ENCODE data around the gene UMPS. TPM values are rescaled to one million over a fixed set of nuclear protein-coding genes. Genes with fewer than 3 reads are reported as not detected.

UMPS gene
- total RNA-seq (2011; cell fraction: chromatin; rRNA removed; ENCODE audit: low replicate concordance), result 32.8 and 65.1 TPM in 2 replicates
- 14.6 and 33.5 TPM in 2 replicates for total RNA-seq (2011; cell fraction: nucleolus; rRNA removed)
- 27.1 and 37.3 TPM in 2 replicates for total RNA-seq (2011; cell fraction: nucleoplasm; rRNA removed)
- total RNA-seq (2014; rRNA removed) (45.9 and 52.4 TPM in 2 replicates), total RNA-seq (2014; rRNA removed; fragmentation: Illumina TruSeq; extraction: Trizol) (33.8 and 34.9 TPM in 2 replicates), total RNA-seq (2015; rRNA removed; fragmentation: Illumina TruSeq; extraction: Trizol) (27.6 and 28.9 TPM in 2 replicates), total RNA-seq (2021) (39.2 and 47.3 TPM in 2 replicates), polyA plus RNA-seq (2011; rRNA removed) (31.2 and 52.6 TPM in 2 replicates), polyA plus RNA-seq (2014; fragmentation: Illumina TruSeq; extraction: Trizol) (24.6 and 29.6 TPM in 2 replicates), polyA plus RNA-seq (2014; fragmentation: Nextera tagmentation; extraction: Ambion mirVana) (10 to 100 TPM; 55.9 to 91.0 TPM), polyA plus RNA-seq (2014; rRNA removed) (33.6 and 35.7 TPM in 2 replicates), polyA minus RNA-seq (2011; rRNA and poly(A)+ RNA removed) (52.8 and 57.4 TPM in 2 replicates), Bru-seq, nascent RNA (percentile 85 among the genes with signal in this experiment), BruChase-seq, experiment 1, labeled RNA remaining after a 2-hour chase (percentile 81 among the genes with signal in this experiment), BruChase-seq, experiment 2, labeled RNA remaining after a 6-hour chase (percentile 76 among the genes with signal in this experiment)
- 19.2 and 25.2 TPM in 2 replicates for polyA plus RNA-seq (2011; cell fraction: cytosol; rRNA removed)
- 13.5 and 19.0 TPM in 2 replicates for polyA plus RNA-seq (2011; cell fraction: nucleus; rRNA removed)
- polyA plus RNA-seq (2012), result 14.8 and 29.4 TPM in 2 replicates
- 12.7 and 21.3 TPM in 2 replicates for polyA minus RNA-seq (2011; cell fraction: cytosol; rRNA and poly(A)+ RNA removed)
- 11.2 and 18.8 TPM in 2 replicates for polyA minus RNA-seq (2011; cell fraction: nucleus; rRNA and poly(A)+ RNA removed)
- long read RNA-seq, experiment 1, full-length matches to known transcripts, result 138 of 160 reads
- long read RNA-seq, experiment 1, partial matches to known transcripts, result 9 of 160 reads
- long read RNA-seq, experiment 1, other reads (novel, unspliced or antisense), result 13 of 160 reads
- long read RNA-seq, experiment 2, full-length matches to known transcripts, result 36 of 53 reads
- long read RNA-seq, experiment 2, partial matches to known transcripts, result 8 of 53 reads
- long read RNA-seq, experiment 2, other reads (novel, unspliced or antisense), result 9 of 53 reads
- long read RNA-seq, experiment 3, full-length matches to known transcripts, result 63 of 69 reads
- long read RNA-seq, experiment 3, partial matches to known transcripts, result 2 of 69 reads
- long read RNA-seq, experiment 3, other reads (novel, unspliced or antisense), result 4 of 69 reads

GRCh38 chr3:124730129-124730940, at the start of gene UMPS:
Gene UMPS, plus strand, starts transcription at chr3:124730452. Its CDS starts 20 bp downstream, at chr3:124730472.
- peak within 1 kb of the TSS; percentile 100 for H3K4me2 ChIP-seq (ENCODE audit: insufficient read depth, low read length)
- POLR2A ChIA-PET, result interaction anchor here (0.5 to 1.3 kb wide), 3 partner anchors 13 to 1264 kb away, joined by 3 to 7 read pairs (median 3); no protein-coding TSS in a partner anchor
- H3K9me3 ChIP-seq (replicated peaks; ENCODE audit: control insufficient read depth, insufficient read depth, low read depth, low read length), result no peaks in the 10 kb centered on the region
- BruUV-seq (replicated peaks), result TSS peak; percentile 62
- CTCF ChIA-PET (ENCODE audit: low intra/inter-chr PET ratio), result interaction anchor here (0.6 kb wide), 1 partner anchor 34 kb away, joined by 4 read pairs; no protein-coding TSS in a partner anchor
- intact Hi-C loops (cut with micrococcal nuclease), result no loop called here
- under 1% methylated on average over 32 of the region's 44 CpGs for WGBS (ENCODE audit: insufficient coverage, low coverage, missing lambda C conversion rate)
- H3K79me2 ChIP-seq (ENCODE audit: control insufficient read depth, insufficient read depth, low read length), result peaks cover 46% of the 10 kb centered on the region
- H3K4me3 ChIP-seq, result peak within 1 kb of the TSS; percentile 82
- H3K36me3 ChIP-seq (ENCODE audit: control insufficient read depth, insufficient read depth, low read length), result peaks cover 25% of the 10 kb centered on the region; the same call in 2 of the 3 replicates
- peaks cover 4 to 8% of the 10 kb centered on the region in 2 experiments; a peak in 4 of 5 replicates for H3K4me1 ChIP-seq (replicated peaks in 1 of 2; ENCODE audit: control insufficient read depth in 2 of 2, insufficient read depth in 2 of 2, low read length in 2 of 2)
- peak; percentile 96 for ATAC-seq
- peak within 1 kb of the TSS; percentile 100 for H2AFZ ChIP-seq (ENCODE audit: low read depth, low read length)
- H4K20me1 ChIP-seq (replicated peaks; ENCODE audit: control insufficient read depth, insufficient read depth, low read length), result no peaks in the 10 kb centered on the region
- peak within 1 kb of the TSS; percentile 95 for H3K27ac ChIP-seq (ENCODE audit: extremely low read depth, low read depth, low read length)
- in situ Hi-C loops (cut with MboI), result no loop called here
- peak within 1 kb of the TSS; percentile 97 to 98 for H3K9ac ChIP-seq (ENCODE audit: insufficient read depth in 1 of 2, low read depth in 2 of 2, low read length in 2 of 2)
- FAIRE-seq, result peak; percentile 62
- no peaks in the 10 kb centered on the region for H3K9me1 ChIP-seq (ENCODE audit: control insufficient read depth, insufficient read depth, low read length)
- H3K27me3 ChIP-seq (ENCODE audit: control insufficient read depth in 2 of 2, insufficient read depth in 2 of 2, low read length in 2 of 2), result no peaks in the 10 kb centered on the region; a peak in 1 of 5 replicates
- DNase-seq (ENCODE audit: extremely low read depth in 1 of 4, low spot score in 3 of 4), result peak; percentile 85 to 90 (median 88)
- 0 out of 2 replicates have a peak, but pooled peaks have one; percentile 48 for TF ChIP-seq TSHZ1 (CRISPR knock-in tag; IDR thresholded peaks at IDR 0.05)
- TF ChIP-seq TOE1 (IDR thresholded peaks at IDR 0.05; ENCODE audit: borderline replicate concordance), result 0 out of 2 replicates have a peak, but pooled peaks have one; percentile 10
- TF ChIP-seq TOE1 (CRISPR knock-in tag; IDR thresholded peaks at IDR 0.05; ENCODE audit: borderline replicate concordance, low read depth), result no peak
- TF ChIP-seq XRCC3 (IDR thresholded peaks at IDR 0.05), result no peak
- TF ChIP-seq ERF (CRISPR knock-in tag; IDR thresholded peaks at IDR 0.05), result 0 out of 2 replicates have a peak, but pooled peaks have one; percentile 51
- TF ChIP-seq CEBPG (CRISPR knock-in tag; IDR thresholded peaks at IDR 0.05), result peak; percentile 29; the same call in 1 of the 2 replicates
- TF ChIP-seq CEBPG (tag; conservative IDR thresholded peaks at IDR 0.05 in 1 of 2, IDR thresholded peaks at IDR 0.05 in 1 of 2), result no peak
- no peak for TF ChIP-seq ZNF224 (CRISPR knock-in tag; IDR thresholded peaks at IDR 0.05)
- TF ChIP-seq ZNF583 (CRISPR knock-in tag; IDR thresholded peaks at IDR 0.05), result peak; percentile 62; the same call in 1 of the 2 replicates
